IPS DF 4.7 (cell line): Measurements from ENCODE around the gene KCNK10.

Experiments
- DNase-seq: peaks from one replicate; pipeline ENCODE4 v3.0.0-alpha.2; 2013; ENCODE audit warnings: low spot score; ENCODE audit errors: extremely low read depth

The KCNK10 gene

DNA sequence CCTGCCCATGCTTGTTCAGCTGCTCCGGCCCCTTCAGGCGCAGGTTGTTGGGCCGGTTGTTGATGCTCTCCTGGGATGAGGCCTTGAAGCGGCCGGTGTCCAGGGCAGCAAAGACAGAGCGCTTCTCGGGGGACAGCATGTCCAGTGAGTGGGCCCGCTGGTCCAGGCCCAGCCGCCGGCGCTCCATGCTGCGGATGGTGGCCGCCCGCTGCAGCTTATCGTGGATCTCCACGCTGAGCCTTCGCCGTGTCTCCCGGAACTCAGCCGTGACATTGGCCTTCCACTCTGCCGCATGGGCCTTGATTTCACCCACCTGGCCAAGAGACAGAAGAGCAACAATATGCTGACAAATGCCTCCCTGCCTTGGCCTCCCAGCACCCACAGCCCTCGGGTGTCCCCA lies 137.2 kb downstream of the KCNK10 start:
- DNase-seq = no peak

DNA sequence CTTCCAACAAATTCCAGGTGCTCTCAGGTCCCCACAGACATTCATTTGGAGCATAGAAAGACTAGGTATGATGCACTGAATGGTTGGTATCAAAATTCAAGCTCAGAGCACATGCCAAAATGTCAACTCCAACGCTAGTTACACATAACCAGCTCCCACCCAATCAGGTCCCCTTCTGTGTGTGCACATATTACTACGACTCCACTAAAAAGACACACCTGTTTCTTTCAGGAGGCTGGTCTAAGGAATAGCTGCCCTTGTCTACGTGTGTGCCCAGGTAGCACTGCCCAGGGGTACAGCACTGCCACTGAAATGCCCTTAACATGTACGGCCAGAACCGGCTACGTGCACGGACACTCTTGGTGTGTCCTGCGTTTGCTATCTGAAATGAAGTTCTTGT lies 138.1 kb downstream of the KCNK10 start:
- DNase-seq = no peak

DNA sequence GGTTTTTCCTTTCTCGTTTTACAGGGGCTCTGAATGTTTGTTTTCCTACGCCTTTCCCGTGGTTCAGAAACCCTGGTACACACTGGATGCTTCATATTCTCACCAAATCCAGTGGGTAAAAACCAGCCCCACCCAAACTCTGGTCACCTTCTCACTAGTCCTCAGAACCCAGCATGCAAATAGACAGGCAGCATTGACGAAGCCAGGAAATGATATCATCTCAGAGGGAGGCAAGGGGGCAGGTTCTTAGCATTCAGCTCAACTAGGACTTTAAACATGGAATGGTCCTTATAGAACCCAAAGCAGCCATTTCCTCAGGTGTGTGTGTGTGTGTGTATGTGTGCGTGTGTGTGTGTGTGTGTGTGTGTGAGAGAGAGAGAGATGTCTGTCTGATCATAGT lies 142.0 kb downstream of the KCNK10 start:
- DNase-seq = no peak

DNA sequence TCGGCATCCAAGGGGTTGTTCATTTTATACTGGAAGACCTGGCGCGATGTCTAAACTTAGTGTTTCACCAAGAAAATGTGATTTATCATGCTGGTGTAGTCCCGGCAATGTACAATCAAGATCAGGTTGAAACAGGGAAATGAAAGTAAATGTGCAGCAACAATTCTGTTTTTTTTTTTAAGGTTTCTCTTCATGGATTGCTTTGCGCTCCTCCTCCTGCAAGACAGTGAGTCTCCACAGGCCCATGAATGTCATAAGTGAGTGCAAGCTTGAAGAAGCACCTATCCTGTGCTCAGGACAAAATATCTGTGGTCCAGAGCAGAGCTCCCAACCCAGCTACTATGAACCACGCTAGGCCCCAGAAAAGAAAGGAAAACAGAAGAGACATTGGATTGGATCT lies 143.4 kb downstream of the KCNK10 start:
- DNase-seq = no peak

DNA sequence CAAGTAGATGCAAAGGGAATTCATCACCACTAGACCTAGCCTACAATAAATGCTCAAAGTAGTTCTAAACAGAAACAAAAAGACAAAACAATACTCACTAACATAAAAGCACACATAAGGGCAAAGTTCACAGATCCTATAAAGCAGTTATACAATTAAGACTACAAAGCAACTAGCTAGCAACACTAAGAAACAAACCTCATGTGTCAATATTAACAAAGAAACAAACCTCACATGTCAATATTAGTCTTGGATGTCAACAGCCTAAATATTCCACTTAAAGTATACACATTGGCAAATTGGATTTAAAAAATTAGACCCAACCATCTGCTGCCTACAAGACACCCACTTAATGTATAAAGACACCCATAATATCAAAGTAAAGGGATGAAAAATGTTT lies 152.7 kb downstream of the KCNK10 start:
- no peak for DNase-seq

DNA sequence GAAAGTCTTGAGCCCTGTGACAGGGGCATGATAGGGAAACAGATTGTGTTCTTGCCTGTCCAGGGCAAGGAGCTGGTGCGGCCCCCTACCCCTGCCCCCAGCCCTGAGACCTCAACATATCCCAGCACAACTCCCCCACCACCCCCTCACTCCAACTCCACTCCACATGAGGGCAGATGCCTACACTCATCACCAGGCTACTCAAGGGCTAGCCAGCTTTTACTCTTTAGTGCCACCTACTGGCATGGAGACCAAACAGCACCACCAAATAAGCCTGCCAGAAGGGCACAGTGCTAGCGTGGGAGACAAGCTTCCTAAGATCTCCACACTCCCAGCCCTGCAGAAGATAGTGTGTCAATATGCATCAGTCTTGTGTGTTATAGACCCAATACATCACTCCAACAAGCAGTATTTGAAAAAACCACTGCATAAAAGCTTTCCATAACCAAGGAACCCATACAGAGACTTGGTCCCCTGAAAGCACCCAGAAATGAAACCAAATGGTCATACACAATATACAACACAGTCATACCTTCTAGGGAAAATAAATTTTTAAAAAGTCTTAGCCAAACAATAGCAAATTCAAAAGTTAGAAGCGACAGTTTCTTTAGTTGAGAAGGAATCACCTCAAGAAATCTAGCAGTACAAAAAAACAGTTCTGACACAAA lies 154.4 kb downstream of the KCNK10 start:
- DNase-seq = peak; percentile 38

DNA sequence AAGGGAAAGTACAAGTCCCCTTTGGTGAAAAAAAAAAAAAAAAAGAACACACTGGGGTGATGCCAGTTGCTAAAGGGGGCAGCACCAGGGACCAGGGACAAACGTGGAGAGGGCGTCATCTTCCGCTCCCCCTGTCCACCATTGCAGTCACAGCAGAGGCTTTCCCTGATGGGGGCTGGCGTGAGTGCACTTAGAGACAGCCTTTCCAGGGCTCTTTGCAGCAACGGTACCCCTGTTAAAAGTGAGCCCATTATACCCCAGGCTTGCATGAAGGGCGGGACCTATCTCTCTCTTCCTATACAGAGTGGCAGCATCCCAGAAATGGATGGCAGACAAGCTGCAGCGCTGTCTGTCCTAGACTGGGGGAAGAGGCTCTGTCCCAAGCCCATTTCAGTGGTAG lies 155.0 kb downstream of the KCNK10 start:
- no peak for DNase-seq

DNA sequence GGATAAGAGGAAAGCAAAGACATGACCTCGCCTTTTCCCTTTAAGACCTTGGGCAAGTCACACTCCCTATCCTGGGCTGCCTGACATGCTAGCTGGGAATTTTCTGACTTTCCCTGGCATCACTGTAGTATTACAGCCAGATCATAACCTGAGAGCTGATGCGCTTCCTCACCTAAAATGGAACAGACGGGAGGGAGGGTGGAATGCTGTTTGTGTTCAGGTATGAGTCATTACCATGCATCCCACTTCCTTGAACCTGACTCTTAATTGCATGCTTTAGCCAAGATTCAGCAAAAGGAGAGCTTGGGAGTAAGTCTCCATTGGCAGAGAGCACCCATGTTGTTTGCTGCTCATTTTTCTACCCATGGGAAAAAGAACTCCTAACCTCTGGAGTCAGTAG lies 156.5 kb downstream of the KCNK10 start:
- no peak for DNase-seq

DNA sequence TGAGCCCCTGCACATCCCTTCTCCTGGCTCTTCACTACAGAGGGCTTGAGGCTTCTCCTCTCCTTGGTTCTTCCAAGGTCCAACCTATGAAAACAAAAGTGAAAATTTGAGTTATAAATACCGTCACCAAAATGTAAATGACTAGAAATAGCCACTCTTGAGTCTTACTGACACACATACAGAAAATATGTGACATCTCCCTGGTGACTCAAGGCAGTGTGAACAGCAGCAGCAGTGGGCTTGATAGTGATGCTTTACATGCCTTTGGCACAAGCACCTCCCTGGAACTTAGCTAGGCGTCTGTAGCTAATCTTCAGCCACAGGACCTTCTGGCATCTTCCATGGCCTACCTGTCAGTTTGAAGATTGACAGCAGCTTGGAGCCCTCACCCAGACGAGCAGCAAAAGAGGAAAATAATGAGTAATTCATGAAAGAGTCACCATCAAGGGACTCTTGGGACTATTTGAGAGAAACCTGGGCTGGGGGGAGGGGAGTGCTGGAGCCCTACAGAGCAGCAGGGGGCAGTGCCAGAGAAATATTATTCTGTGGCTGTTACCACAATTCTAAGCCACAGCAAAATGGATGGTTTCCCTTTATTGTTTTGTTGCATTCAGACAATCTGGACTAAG lies 158.0 kb downstream of the KCNK10 start:
- DNase-seq = no peak

DNA sequence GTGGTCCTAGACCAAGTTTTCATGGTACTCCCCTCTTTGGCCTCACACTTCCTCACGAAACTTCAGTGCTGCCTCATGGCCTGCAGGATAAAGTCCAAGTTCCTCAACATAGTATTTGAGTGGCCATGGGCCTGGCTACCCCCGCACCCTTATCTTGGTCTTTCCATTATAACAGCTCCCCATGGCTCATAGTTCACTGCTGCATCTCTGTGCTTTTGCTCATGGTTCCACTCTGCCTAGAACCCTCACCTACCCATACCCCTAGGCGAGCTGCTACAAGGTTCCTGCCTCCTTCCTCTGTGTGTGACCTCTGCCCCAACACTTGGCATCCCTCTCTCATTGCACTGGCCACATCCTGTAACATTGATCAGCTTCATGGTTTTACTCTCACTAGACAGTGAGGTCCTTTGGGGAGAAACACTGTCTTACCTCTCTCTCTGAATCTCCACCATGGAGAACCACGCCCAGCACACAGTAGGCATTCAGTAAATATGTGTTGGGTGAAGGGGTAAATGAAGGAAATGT lies 159.3 kb downstream of the KCNK10 start:
- no peak for DNase-seq

DNA sequence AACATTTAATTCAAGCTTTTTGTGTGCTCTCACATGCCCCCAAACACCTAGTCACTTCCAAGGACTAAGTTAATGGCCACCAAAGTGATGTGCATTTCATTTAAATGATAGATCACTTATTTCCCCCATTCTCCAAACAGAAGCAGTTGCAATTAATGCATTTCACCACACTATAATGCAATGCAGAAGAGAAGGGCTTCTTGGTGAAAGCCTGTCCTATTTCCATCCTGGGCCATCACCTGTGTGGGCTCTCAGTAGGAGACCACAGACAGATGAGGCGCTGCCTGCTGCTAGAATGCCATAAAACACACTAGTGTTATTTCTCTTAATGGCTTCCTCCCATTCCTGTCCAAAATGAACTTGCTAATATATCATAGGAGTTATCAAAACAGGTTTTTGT lies 166.9 kb downstream of the KCNK10 start:
- DNase-seq = no peak

DNA sequence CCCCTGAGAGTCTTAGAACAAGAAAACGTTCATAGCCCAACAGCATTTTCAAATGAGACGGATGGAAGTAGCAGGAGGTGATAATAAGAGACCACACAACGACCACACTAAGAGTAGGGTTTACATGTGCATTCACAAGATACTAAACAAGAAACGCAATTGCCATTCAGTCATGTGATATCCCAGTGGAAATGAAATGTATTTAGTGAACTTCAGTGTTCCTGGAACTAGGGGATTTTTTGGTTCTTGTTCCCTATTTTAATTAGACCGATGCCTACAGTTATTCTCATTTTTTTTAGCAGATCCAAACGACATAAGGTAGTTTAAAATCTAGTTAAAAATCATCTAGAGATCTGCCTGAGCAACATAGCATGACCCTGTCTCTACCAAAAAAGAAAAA lies 168.1 kb downstream of the KCNK10 start:
- DNase-seq = no peak

DNA sequence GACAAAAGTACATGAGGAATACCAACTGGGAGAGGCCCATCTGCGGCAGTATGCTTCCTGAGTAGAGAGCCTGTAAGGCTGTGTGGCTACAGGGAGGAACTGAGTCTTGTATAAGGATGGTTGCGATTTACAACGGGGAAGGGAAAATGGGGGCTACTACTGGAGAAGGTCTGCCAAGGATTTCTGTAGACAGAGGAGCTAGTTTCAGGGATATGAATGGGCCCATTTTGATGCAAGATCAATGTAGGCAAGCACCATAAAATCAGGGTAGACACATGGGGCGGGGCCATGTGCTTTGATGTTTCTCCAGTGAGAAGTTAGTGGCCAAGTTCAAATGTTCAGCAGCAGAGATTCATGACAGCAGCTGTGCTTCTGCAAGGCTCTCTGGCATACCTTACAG lies 168.7 kb downstream of the KCNK10 start:
- no peak for DNase-seq

DNA sequence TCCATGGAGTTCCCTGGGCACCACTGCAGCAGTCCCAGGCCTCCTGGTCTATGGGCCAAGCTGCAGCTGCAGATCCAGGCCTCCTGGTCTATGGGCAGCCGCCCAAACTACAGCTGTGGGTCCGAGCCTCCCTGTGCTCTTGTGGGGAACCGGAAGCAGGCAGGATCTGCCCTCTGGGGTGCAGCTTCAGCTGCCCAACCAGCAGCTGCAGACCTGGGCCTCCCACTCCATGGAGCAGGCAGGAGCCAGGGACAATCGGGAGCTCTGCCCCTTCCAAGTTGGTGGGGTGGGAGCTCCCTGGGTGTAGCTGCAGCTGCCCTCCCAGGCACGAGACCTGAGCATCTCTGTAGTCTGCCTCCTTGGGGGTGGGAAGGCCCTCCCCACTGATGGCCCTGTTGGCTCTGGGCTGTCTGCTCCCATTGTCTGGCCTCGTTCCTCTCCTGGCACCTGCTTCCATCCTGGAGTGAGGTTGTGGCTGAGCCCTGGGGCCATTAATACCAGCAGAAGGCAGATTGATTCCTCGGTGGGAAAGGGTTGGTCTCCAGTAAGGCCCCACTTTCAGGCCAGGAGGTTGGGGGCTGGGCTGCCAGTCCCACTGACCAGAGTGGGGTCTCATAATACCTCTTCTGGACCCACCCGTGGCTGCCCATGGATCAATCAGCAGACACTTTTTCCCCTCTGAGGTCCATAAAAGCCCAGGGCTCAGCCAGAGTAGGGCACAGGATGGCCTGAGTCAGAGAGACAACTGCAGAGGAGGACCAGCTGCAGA lies 176.0 kb downstream of the KCNK10 start:
- no peak for DNase-seq

DNA sequence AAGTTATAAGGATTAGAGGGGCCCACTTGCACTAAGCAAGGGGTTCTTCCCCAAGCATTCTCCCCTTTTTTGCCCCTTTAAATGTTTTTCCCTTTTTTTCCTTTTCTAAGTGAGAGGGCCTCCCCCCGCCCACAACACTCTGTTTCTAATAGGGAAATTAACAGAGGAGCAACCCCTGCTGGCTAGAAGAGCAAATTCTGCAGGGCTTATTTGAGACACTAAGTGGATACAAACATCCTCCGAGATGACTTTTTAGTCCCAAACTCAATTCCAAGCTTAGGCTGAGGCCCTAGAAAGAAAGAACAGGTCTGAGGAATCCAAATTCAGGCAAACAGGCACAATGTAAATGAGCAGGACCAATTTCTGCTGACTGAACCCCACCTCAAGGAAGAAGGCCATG lies 179.3 kb downstream of the KCNK10 start:
- no peak for DNase-seq

DNA sequence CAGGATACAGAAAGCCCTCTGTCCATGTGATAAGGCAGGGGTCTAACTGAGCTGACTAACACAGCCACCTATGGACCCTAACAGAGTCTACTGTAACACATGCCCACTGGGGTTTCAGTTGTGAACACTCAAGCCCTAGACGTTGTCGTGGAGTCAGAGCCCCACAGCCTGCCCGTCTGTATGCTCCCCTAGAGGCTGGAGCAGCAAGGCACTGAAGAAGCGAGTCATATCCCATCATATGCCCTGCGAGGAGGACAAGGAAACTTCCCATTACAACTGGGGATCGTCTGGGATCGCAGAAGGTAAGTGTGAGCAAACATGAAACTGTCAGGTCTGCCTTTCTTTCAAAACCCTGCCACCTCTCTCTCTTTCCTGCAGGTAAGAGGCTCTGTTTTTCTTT lies 180.1 kb downstream of the KCNK10 start:
- no peak for DNase-seq

DNA sequence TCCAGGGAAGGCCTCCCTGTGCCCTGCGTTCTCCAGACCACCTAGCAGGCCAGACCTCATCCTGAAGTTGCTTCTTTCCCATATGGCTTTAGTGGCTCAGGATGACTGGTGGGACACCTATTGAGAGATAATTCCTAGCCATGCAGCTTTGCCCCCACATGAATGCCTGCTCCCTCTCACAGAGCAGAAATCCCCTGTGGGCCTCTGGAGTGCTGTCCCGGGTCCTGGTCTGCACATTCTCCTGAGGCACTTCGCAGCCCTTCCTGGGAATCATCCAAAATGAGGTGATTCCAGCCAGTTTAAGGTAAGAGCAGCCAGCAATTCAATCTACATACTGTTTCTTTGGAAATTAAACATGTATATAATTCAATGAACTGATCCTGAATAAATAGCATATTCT lies 182.2 kb downstream of the KCNK10 start:
- DNase-seq = no peak

DNA sequence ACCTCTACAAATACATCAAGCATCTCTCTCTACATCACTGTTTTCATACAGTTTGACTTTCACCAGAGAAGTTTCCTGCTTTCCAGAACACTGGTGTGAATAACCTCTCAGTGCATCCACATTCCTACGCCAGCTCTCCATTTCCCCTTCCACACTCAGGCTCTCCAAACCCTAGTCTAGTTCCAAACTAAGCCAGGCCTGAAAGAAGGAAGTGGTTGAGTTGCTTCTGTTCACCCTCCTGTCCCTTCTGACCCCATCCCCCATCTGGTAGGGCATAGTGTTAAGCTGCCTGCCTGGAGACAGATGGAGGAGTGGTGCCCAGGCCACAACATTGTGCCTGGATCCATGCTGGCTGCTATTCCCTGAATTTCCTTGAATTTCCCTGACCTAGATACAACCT lies 185.7 kb downstream of the KCNK10 start:
- DNase-seq = no peak
